ENCODE data around the gene SNX5. TPM values are rescaled to one million over a fixed set of nuclear protein-coding genes. Genes with fewer than 3 reads are reported as not detected.

The SNX5 gene
- total and polyA plus RNA-seq, 2 of the 8 experiments (the other 6 are each of a cell fraction or from before 2014, with no cell fraction given), result 155 to 194 TPM

DNA sequence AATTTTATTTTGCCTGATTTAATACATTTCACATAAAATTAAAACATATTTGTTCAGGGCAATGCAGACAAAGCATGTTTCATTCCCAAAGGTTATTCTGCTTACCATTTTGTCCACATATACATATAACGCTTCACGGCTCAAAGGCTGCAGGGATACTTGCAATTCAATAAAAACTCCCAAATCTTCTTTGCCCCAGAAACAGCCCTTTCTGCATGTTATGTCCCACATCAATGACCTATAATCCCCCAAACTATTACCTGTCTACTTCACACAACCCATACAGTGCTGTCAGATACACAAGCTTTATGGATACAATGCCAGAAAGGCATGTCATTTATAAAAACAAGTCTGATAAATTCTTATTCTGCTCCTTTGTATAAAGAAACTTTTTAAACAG is 20.2 kb downstream of the SNX5 start:
- ChIA-PET POLR2A (ENCODE audit: partially characterized antibody) (interaction anchor here (1.3 to 7.3 kb wide), 5 partner anchors 11 to 40 kb away, joined by 3 to 65 read pairs (median 5); partner anchors contain the start of genes MGME1 and SNX5), CTCF (ENCODE audit: partially characterized antibody) (interaction anchor here (1.0 to 4.5 kb wide), 5 partner anchors 9 to 369 kb away, joined by 3 to 25 read pairs (median 3); no protein-coding TSS in a partner anchor)
- Histone ChIP-seq H3K4me2 (ENCODE audit: insufficient read depth in 1 of 2, low read depth in 2 of 2, low read length in 2 of 2) (no peak overlapping the region), H3K23me2 (ENCODE audit: low read depth, low read length) (no peaks in the 10 kb centered on the region), H4K20me1 (replicated peaks in 1 of 2; ENCODE audit: control insufficient read depth in 1 of 2, insufficient read depth in 2 of 2, low read length in 2 of 2) (peaks cover 13 to 27% of the 10 kb centered on the region in 2 experiments), H4K8ac (ENCODE audit: extremely low read depth, insufficient read depth, low read length) (no peak overlapping the region), H2BK12ac (ENCODE audit: low read depth, low read length) (no peak overlapping the region), H3K9me3 (ENCODE audit: insufficient read depth in 2 of 2, low read depth in 1 of 2, low read length in 1 of 2) (no peaks in the 10 kb centered on the region), H3K9ac (replicated peaks in 1 of 4; ENCODE audit: extremely low read depth in 1 of 4, low read depth in 3 of 4, low read length in 3 of 4) (no peak overlapping the region), H3K36me3 (ENCODE audit: control insufficient read depth in 2 of 4, insufficient read depth in 4 of 4, low read length in 3 of 4) (peaks cover 63 to 99% (median 95%) of the 10 kb centered on the region in 4 experiments), H4K5ac (ENCODE audit: insufficient read length, low read depth, low read length) (no peak overlapping the region), H3K18ac (ENCODE audit: extremely low read depth, low read length) (no peak overlapping the region), H2BK120ac (replicated peaks; ENCODE audit: low read depth, low read length) (no peak overlapping the region), H2BK5ac (ENCODE audit: low read depth, low read length) (no peak overlapping the region), H2AFZ (ENCODE audit: low read length) (no peak overlapping the region), H3K4ac (replicated peaks; ENCODE audit: insufficient read length, low read depth, low read length) (no peak overlapping the region), H3K4me3 (ENCODE audit: extremely low read depth in 1 of 4, insufficient read depth in 2 of 4, low read depth in 3 of 4, low read length in 4 of 4) (no peak overlapping the region), H3K56ac (replicated peaks; ENCODE audit: insufficient read length, low read depth, low read length) (no peak overlapping the region), H3K27ac (ENCODE audit: low read depth, low read length) (no peak overlapping the region), H3K4me1 (replicated peaks in 1 of 4; ENCODE audit: control insufficient read depth in 3 of 4, insufficient read depth in 4 of 4, low read length in 3 of 4) (no peaks in the 10 kb centered on the region), H3K23ac (ENCODE audit: insufficient read length) (no peak overlapping the region), H2AK5ac (ENCODE audit: low read depth, low read length) (no peak overlapping the region), H2BK15ac (ENCODE audit: low read length) (no peak overlapping the region), H2BK20ac (ENCODE audit: low read length) (no peak overlapping the region), H3K14ac (ENCODE audit: insufficient read length) (no peak overlapping the region), H3K79me1 (ENCODE audit: low read depth, low read length) (peaks cover 4% of the 10 kb centered on the region; the same call in 1 of the 2 replicates), H3K27me3 (replicated peaks in 1 of 4; ENCODE audit: control insufficient read depth in 3 of 4, extremely low read depth in 1 of 4, insufficient read depth in 3 of 4, low read length in 3 of 4) (no peaks in the 10 kb centered on the region), H3K79me2 (ENCODE audit: control insufficient read depth in 1 of 2, insufficient read depth in 2 of 2, low read length in 2 of 2) (peaks cover 4 to 73% of the 10 kb centered on the region in 2 experiments; a peak in 3 of 4 replicates), H4K91ac (replicated peaks; ENCODE audit: insufficient read length, low read length) (no peak overlapping the region)
- DNase-seq (ENCODE audit: low read depth in 1 of 2, low spot score in 2 of 2) (no peak), FAIRE-seq (no peak)
- 93% methylated on average over 2 of the region's 2 CpGs; no CpG with 5 or more reads in 1 of the 2 experiments for WGBS, 2 experiments (ENCODE audit: extremely low coverage in 1 of 2, insufficient coverage in 1 of 2, insufficient read length in 1 of 2, insufficient replicate concordance in 2 of 2, low coverage in 1 of 2, low lambda C conversion rate in 2 of 2, missing lambda C conversion rate in 1 of 2)
- TF ChIP-seq POU5F1 (IDR thresholded peaks at IDR 0.05; ENCODE audit: low read depth, low read length), result no peak
- no peak for TF ChIP-seq CREB1 (IDR thresholded peaks at IDR 0.05)
- TF ChIP-seq NRF1 (IDR thresholded peaks at IDR 0.05; ENCODE audit: low read depth, low read length), result no peak
- no peak for TF ChIP-seq PHF8 (conservative IDR thresholded peaks at IDR 0.05; ENCODE audit: low read depth, low read length)
- TF ChIP-seq RBBP5 (IDR thresholded peaks at IDR 0.05; ENCODE audit: borderline replicate concordance, low read depth, low read length), result no peak
- no peak for TF ChIP-seq FOSL1 (IDR thresholded peaks at IDR 0.05; ENCODE audit: insufficient read depth, low read depth, low read length)
- no peak for TF ChIP-seq SIX5 (IDR thresholded peaks at IDR 0.05; ENCODE audit: low read depth, low read length)
- no peak for TF ChIP-seq CBX5 (IDR thresholded peaks at IDR 0.05; ENCODE audit: low read depth, low read length)
- TF ChIP-seq BACH1 (IDR thresholded peaks at IDR 0.05; ENCODE audit: low read length), result no peak
- TF ChIP-seq TCF12 (IDR thresholded peaks at IDR 0.05; ENCODE audit: low read depth, low read length), result no peak
- TF ChIP-seq BRCA1 (IDR thresholded peaks at IDR 0.05; ENCODE audit: low read depth, low read length), result no peak
- no peak for TF ChIP-seq EGR1 (IDR thresholded peaks at IDR 0.05; ENCODE audit: borderline replicate concordance, low read depth, low read length)
- TF ChIP-seq SIN3A (conservative IDR thresholded peaks at IDR 0.05 in 1 of 2, IDR thresholded peaks at IDR 0.05 in 1 of 2; ENCODE audit: low read depth in 1 of 2, low read length in 2 of 2), result no peak
- TF ChIP-seq TAF7 (optimal IDR thresholded peaks at IDR 0.05; ENCODE audit: borderline replicate concordance, low read depth, low read length), result no peak
- TF ChIP-seq NANOG (IDR thresholded peaks at IDR 0.05; ENCODE audit: insufficient read depth, low read depth, low read length, poor library complexity, severe bottlenecking), result no peak
